ENCODE measurements around the gene ZNF462. TPM values are rescaled to one million over a fixed set of nuclear protein-coding genes. Genes with fewer than 3 reads are reported as not detected.

The ZNF462 gene
- total and polyA plus RNA-seq, 2 of the 4 experiments (the other 2 are of a cell fraction) = 6.1 to 18.8 TPM

DNA sequence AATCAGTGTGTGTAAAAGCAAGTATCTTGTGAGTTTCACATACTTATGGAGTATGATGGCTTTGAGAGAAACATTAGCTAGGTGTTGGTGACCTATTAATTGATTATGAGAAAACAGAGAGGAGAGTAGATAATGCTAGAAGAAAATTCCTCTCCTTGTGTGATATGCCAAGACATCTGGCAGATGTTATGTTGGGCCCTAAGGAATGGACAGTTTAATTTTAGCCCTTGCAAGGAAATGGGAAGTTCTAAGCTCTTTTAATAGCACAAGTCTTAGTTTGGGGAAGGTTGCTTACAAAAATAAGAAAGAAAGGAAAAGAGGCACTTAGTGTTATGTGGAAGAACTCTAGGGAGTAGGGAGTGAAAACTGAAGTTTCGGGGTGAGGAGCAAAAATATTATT lies 5.1 kb downstream of the ZNF462 start:
- Histone ChIP-seq H3K9me3 (ENCODE audit: control insufficient read depth, insufficient read depth, low read length) (no peaks in the 10 kb centered on the region), H3K27me3 (ENCODE audit: control insufficient read depth, insufficient read depth, low read length) (no peaks in the 10 kb centered on the region), H4K91ac (ENCODE audit: insufficient read depth, low read depth, low read length) (no peak overlapping the region), H2BK20ac (ENCODE audit: low read depth, low read length) (no peak overlapping the region), H3K56ac (ENCODE audit: extremely low read depth, insufficient read depth, low read length) (no peak overlapping the region), H3K36me3 (ENCODE audit: control insufficient read depth, insufficient read depth, low read length) (no peaks in the 10 kb centered on the region), H2AFZ (replicated peaks; ENCODE audit: low read length, poor library complexity) (no peak overlapping the region), H3K4me3 (ENCODE audit: insufficient read depth, low read depth, low read length) (no peak overlapping the region), H2BK5ac (ENCODE audit: low read depth, low read length, poor library complexity, severe bottlenecking) (no peak overlapping the region), H4K20me1 (ENCODE audit: insufficient read depth, low read length) (no peaks in the 10 kb centered on the region), H3K79me1 (ENCODE audit: low read depth in 1 of 2, low read length in 2 of 2) (peaks cover 29 to 54% of the 10 kb centered on the region in 2 experiments), H3K23ac (ENCODE audit: low read depth, low read length) (no peak overlapping the region), H4K8ac (ENCODE audit: low read depth in 2 of 2, low read length in 2 of 2) (no peak overlapping the region), H3K4ac (ENCODE audit: low read depth, low read length) (no peak overlapping the region), H3K14ac (replicated peaks; ENCODE audit: low read depth, low read length) (no peak overlapping the region), H3K9ac (ENCODE audit: low read depth, low read length) (no peak overlapping the region), H2BK15ac (ENCODE audit: low read depth, low read length) (no peak overlapping the region), H3K4me2 (ENCODE audit: low read depth, low read length) (no peak overlapping the region), H4K5ac (ENCODE audit: low read depth, low read length) (no peak overlapping the region), H2BK120ac (ENCODE audit: low read depth, low read length) (no peak overlapping the region), H3K4me1 (ENCODE audit: control insufficient read depth, insufficient read depth, low read length) (peaks cover 8% of the 10 kb centered on the region), H3K9me1 (ENCODE audit: insufficient read depth, low read length) (no peaks in the 10 kb centered on the region), H3K18ac (ENCODE audit: low read depth, low read length) (no peak overlapping the region), H2AK5ac (ENCODE audit: low read depth, low read length) (no peak overlapping the region), H3K27ac (ENCODE audit: insufficient read depth, low read length) (no peak overlapping the region), H2AK9ac (replicated peaks; ENCODE audit: low read depth, low read length, poor library complexity) (no peak overlapping the region)
- ATAC-seq (ENCODE audit: low read depth) (no peak), DNase-seq (no peak)
- no TSS peak for BruUV-seq (replicated peaks)
- TF ChIP-seq NFE2L2 (IDR thresholded peaks at IDR 0.05; ENCODE audit: low read depth, low read length) (no peak), MXI1 (IDR thresholded peaks at IDR 0.05; ENCODE audit: borderline replicate concordance, low read depth, low read length) (no peak), MAFK (IDR thresholded peaks at IDR 0.05; ENCODE audit: low read depth, low read length) (no peak), SMC3 (IDR thresholded peaks at IDR 0.05; ENCODE audit: low read depth, low read length) (no peak), CEBPB (IDR thresholded peaks at IDR 0.05; ENCODE audit: low read depth, low read length) (no peak), RFX5 (IDR thresholded peaks at IDR 0.05; ENCODE audit: low read depth, low read length) (no peak), CHD1 (IDR thresholded peaks at IDR 0.05; ENCODE audit: low read depth, low read length) (no peak), MAZ (IDR thresholded peaks at IDR 0.05; ENCODE audit: borderline replicate concordance, low read depth, low read length) (no peak), BHLHE40 (IDR thresholded peaks at IDR 0.05; ENCODE audit: low read depth, low read length) (no peak), RCOR1 (IDR thresholded peaks at IDR 0.05; ENCODE audit: insufficient replicate concordance, low read length) (no peak), RAD21 (IDR thresholded peaks at IDR 0.05; ENCODE audit: low read length) (no peak), POLR2A (IDR thresholded peaks at IDR 0.05; ENCODE audit: low read depth, low read length) (no peak)
- TF ChIP-seq, protein P1, sequence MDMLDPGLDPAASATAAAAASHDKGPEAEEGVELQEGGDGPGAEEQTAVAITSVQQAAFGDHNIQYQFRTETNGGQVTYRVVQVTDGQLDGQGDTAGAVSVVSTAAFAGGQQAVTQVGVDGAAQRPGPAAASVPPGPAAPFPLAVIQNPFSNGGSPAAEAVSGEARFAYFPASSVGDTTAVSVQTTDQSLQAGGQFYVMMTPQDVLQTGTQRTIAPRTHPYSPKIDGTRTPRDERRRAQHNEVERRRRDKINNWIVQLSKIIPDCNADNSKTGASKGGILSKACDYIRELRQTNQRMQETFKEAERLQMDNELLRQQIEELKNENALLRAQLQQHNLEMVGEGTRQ (IDR thresholded peaks at IDR 0.05; ENCODE audit: low read depth, low read length) = no peak
- TF ChIP-seq, protein P2, sequence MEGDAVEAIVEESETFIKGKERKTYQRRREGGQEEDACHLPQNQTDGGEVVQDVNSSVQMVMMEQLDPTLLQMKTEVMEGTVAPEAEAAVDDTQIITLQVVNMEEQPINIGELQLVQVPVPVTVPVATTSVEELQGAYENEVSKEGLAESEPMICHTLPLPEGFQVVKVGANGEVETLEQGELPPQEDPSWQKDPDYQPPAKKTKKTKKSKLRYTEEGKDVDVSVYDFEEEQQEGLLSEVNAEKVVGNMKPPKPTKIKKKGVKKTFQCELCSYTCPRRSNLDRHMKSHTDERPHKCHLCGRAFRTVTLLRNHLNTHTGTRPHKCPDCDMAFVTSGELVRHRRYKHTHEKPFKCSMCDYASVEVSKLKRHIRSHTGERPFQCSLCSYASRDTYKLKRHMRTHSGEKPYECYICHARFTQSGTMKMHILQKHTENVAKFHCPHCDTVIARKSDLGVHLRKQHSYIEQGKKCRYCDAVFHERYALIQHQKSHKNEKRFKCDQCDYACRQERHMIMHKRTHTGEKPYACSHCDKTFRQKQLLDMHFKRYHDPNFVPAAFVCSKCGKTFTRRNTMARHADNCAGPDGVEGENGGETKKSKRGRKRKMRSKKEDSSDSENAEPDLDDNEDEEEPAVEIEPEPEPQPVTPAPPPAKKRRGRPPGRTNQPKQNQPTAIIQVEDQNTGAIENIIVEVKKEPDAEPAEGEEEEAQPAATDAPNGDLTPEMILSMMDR (conservative IDR thresholded peaks at IDR 0.05; ENCODE audit: low read depth, low read length) = no peak
- POLR2A ChIA-PET (ENCODE audit: unreplicated experiment) = no interaction called here
- no CpG with 5 or more reads among the region's 1 CpG for WGBS, 2 experiments (ENCODE audit: extremely low coverage in 2 of 2, insufficient read length in 1 of 2)
- in situ Hi-C loops (cut with MboI; ENCODE audit: low sequenced_read_pairs) = no loop called here
- CTCF ChIA-PET = interaction anchor here (0.6 to 1.3 kb wide), 2 partner anchors 147 to 176 kb away, joined by 3 to 6 read pairs; no protein-coding TSS in a partner anchor
- intact Hi-C loops (cut with micrococcal nuclease) = loop anchor here (10.0 kb wide), 1 partner anchor 417 kb away; the partner anchor contains the start of gene RAD23B
- dilution Hi-C loops (cut with HindIII; ENCODE audit: low sequenced_read_pairs, unreplicated experiment) = no loop called here
